ENCODE results near the gene HIP1. TPM values are rescaled to one million over a fixed set of nuclear protein-coding genes. Genes with fewer than 3 reads are reported as not detected.

Gene HIP1
- total and polyA plus RNA-seq, 9 of the 15 experiments (the other 6 are each of a cell fraction or from before 2014, with no cell fraction given): 2.4 to 13.7 (median 9.5) TPM

DNA sequence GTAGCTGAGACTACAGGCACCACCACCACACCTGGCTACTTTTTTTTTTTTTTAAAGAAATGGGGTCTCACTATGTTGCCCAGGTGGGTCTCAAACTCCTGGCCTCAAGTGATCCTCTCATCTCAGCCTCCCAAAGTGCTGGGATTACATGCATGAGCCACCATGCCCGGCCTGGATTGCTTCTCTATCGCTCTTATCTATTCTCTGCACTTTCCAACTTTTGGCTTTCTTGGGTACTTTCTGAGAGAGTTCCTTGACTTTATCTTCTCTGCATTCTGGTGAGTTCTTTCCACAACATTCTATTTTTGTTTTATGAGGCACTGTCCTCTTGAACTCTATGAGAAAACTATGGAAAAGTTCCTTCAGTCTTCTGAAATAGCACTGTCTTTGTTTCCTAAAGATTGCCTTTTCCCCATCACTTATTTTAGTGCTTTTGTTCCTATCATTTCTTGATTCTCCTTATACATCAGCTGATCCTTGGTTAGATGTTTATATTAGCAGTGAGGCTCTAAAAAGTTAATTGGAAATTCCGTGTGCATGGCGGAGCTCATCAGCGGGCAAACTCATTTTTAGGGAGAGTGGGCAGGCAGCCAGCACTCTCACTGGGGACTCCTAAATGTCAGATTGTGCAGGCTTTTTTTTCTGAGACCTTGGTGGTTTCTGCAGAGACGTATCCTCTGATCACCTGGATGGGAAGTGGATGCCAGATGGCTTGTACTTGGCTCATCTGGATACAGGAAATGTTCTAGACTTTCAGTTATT, 43.9 kb downstream of the HIP1 start (continued):
- TF ChIP-seq YY1 (IDR thresholded peaks at IDR 0.05; ENCODE audit: borderline replicate concordance in 1 of 3, control insufficient read depth in 1 of 3, extremely low read depth in 1 of 3, insufficient read depth in 3 of 3, insufficient read length in 1 of 3, insufficient replicate concordance in 2 of 3, low read depth in 1 of 3, low read length in 2 of 3) (no peak), MEIS2 (IDR thresholded peaks at IDR 0.05; ENCODE audit: partially characterized antibody) (peak; percentile 57), RCOR1 (IDR thresholded peaks at IDR 0.05; ENCODE audit: borderline replicate concordance in 1 of 2, low read depth in 2 of 2, low read length in 2 of 2) (peak in 1 of 2 experiments; percentile 48; a peak in 1 of 4 replicates), EP300 (IDR thresholded peaks at IDR 0.05; ENCODE audit: low read length) (peak; percentile 55), MEF2D (tag; conservative IDR thresholded peaks at IDR 0.05; ENCODE audit: low read depth) (peak; percentile 96), SMARCE1 (IDR thresholded peaks at IDR 0.05) (peak; percentile 70; the same call in 1 of the 2 replicates), TCF3 (CRISPR knock-in tag; IDR thresholded peaks at IDR 0.05) (peak; percentile 91), KAT2B (IDR thresholded peaks at IDR 0.05; ENCODE audit: low read depth, low read length) (no peak), HDAC3 (IDR thresholded peaks at IDR 0.05; ENCODE audit: borderline replicate concordance, partially characterized antibody) (peak; percentile 40), STAT5A (IDR thresholded peaks at IDR 0.05; ENCODE audit: borderline replicate concordance, low read length) (0 out of 2 replicates have a peak, but pooled peaks have one; percentile 24), L3MBTL2 (IDR thresholded peaks at IDR 0.05) (peak; percentile 40; the same call in 1 of the 2 replicates), ARID1B (IDR thresholded peaks at IDR 0.05) (peak; percentile 90), RBM25 (IDR thresholded peaks at IDR 0.05; ENCODE audit: low read depth, low read length, severe bottlenecking) (peak; percentile 80), ZNF57 (CRISPR knock-in tag; IDR thresholded peaks at IDR 0.05) (no peak), SOX6 (IDR thresholded peaks at IDR 0.05) (peak; percentile 53), TEAD4 (IDR thresholded peaks at IDR 0.05; ENCODE audit: low read length) (peak; percentile 77), TEAD4 (CRISPR knock-in tag; IDR thresholded peaks at IDR 0.05; ENCODE audit: borderline replicate concordance) (no peak), SMARCA5 (IDR thresholded peaks at IDR 0.05) (0 out of 2 replicates have a peak, but pooled peaks have one; percentile 35), LCOR (CRISPR knock-in tag; IDR thresholded peaks at IDR 0.05) (peak; percentile 79), TAL1 (IDR thresholded peaks at IDR 0.05) (peak; percentile 83)
- TF ChIP-seq, protein P1, sequence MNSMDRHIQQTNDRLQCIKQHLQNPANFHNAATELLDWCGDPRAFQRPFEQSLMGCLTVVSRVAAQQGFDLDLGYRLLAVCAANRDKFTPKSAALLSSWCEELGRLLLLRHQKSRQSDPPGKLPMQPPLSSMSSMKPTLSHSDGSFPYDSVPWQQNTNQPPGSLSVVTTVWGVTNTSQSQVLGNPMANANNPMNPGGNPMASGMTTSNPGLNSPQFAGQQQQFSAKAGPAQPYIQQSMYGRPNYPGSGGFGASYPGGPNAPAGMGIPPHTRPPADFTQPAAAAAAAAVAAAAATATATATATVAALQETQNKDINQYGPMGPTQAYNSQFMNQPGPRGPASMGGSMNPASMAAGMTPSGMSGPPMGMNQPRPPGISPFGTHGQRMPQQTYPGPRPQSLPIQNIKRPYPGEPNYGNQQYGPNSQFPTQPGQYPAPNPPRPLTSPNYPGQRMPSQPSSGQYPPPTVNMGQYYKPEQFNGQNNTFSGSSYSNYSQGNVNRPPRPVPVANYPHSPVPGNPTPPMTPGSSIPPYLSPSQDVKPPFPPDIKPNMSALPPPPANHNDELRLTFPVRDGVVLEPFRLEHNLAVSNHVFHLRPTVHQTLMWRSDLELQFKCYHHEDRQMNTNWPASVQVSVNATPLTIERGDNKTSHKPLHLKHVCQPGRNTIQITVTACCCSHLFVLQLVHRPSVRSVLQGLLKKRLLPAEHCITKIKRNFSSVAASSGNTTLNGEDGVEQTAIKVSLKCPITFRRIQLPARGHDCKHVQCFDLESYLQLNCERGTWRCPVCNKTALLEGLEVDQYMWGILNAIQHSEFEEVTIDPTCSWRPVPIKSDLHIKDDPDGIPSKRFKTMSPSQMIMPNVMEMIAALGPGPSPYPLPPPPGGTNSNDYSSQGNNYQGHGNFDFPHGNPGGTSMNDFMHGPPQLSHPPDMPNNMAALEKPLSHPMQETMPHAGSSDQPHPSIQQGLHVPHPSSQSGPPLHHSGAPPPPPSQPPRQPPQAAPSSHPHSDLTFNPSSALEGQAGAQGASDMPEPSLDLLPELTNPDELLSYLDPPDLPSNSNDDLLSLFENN (IDR thresholded peaks at IDR 0.05; ENCODE audit: low read depth in 2 of 2, low read length in 2 of 2): 0 out of 4 replicates have a peak, but pooled peaks of 1 of the 2 experiments have one; percentile 21
- TF ChIP-seq, protein P2, sequence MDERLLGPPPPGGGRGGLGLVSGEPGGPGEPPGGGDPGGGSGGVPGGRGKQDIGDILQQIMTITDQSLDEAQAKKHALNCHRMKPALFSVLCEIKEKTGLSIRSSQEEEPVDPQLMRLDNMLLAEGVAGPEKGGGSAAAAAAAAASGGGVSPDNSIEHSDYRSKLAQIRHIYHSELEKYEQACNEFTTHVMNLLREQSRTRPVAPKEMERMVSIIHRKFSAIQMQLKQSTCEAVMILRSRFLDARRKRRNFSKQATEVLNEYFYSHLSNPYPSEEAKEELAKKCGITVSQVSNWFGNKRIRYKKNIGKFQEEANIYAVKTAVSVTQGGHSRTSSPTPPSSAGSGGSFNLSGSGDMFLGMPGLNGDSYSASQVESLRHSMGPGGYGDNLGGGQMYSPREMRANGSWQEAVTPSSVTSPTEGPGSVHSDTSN (CRISPR knock-in tag; IDR thresholded peaks at IDR 0.05; ENCODE audit: low read depth): no peak
- TF ChIP-seq, protein P2 (tag; conservative IDR thresholded peaks at IDR 0.05; ENCODE audit: low read depth): 0 out of 2 replicates have a peak, but pooled peaks have one; percentile 20
